Sigmoid colon (tissue), 7 donors: ENCODE measurements around the gene UQCRH. TPM values are rescaled to one million over a fixed set of nuclear protein-coding genes. Genes with fewer than 3 reads are reported as not detected.
A peak's percentile ranks its signal among the peaks of the same experiment; 100 is the strongest.
"Not testable (repeated sequence)": the region's sequence is repeated elsewhere in the genome, so short reads cannot be mapped to it uniquely, and the experiment has no call there.

Source experiments
- DNase-seq: peaks from one replicate; pipeline ENCODE4 v3.0.0-alpha.2; 2019
- H3K27ac ChIP-seq, 4 donors: fragments of 200-600 bp; sonication (generic); one replicate each; pipeline ENCODE4 v1.5.1; 2016 to 2019; ENCODE audit warnings: mild to moderate bottlenecking in 1 of 4
- H3K27me3 ChIP-seq, 3 donors: fragments of 200-600 bp; sonication (generic); one replicate each; pipeline ENCODE4 v1.5.1; 2019; ENCODE audit warnings: mild to moderate bottlenecking in 1 of 3
- H3K36me3 ChIP-seq, 4 donors: fragments of 200-600 bp; sonication (generic); one replicate each; pipeline ENCODE4 v1.5.1; 2016 to 2019
- H3K4me1 ChIP-seq, 4 donors: fragments of 200-600 bp; sonication (generic); one replicate each; pipeline ENCODE4 v1.5.1; 2017 to 2019
- H3K4me3 ChIP-seq, 4 donors: fragments of 200-600 bp; sonication (generic); one replicate each; pipeline ENCODE4 v1.5.1; 2017 to 2019; ENCODE audit warnings: mild to moderate bottlenecking in 2 of 4, moderate library complexity in 1 of 4
- H3K9me3 ChIP-seq, 4 donors: fragments of 200-600 bp in 3 of 4; sonication (generic) in 3 of 4; one replicate each; pipeline versions ENCODE4 v1.5.1 to v1.6.1; 2013 to 2019
- EP300 ChIP-seq, 4 donors: sonication (generic); formaldehyde crosslinking; IDR thresholded peaks; one replicate each; pipeline ENCODE4 v1.6.1; 2017; ENCODE audit warnings: antibody characterized with exemption in 4 of 4
- POLR2A ChIP-seq, 2 donors: fragments of 450-650 bp; IDR thresholded peaks; one replicate each; pipeline ENCODE4 v1.6.1; 2016; ENCODE audit warnings: antibody characterized with exemption in 2 of 2, mild to moderate bottlenecking in 2 of 2, moderate library complexity in 2 of 2
- POLR2AphosphoS5 ChIP-seq, 4 donors: sonication (generic); formaldehyde crosslinking; IDR thresholded peaks; one replicate each; pipeline ENCODE4 v1.6.1; 2017; ENCODE audit warnings: antibody characterized with exemption in 4 of 4
- WGBS, 2 donors: extraction: QIAGEN DNeasy Blood & Tissue Kit; methylation state at CpG; one replicate each; pipeline ENCODE4 v1.1.7; 2013; 5-methylcytosine and 5-hydroxymethylcytosine counted together
- intact Hi-C: fragments of 100-400 bp; cut with DNase I; formaldehyde crosslinking; loops from one replicate; pipeline ENCODE4 v1.15.1; 2023
- polyA plus RNA-seq, 3 donors: library from polyadenylated mRNA; stranded (reverse); fragments of 200-250 nt; gene quantifications; one replicate each; pipeline ENCODE4 v1.2.3, GENCODE V29; 2013
- total RNA-seq, 4 donors: library from RNA; depleted of rRNA; stranded (reverse); fragments of >200 nt; gene quantifications; one replicate each; pipeline ENCODE4 v1.1.0, GENCODE V29; 2016
- TF ChIP-seq, protein P1 (sequence below), 4 experiments: fragments of 450-650 bp in 3 of 4; fragments of 200-600 bp in 1 of 4; IDR thresholded peaks; one replicate each; pipeline ENCODE4 v1.5.1; 2016 to 2019; ENCODE audit warnings: antibody characterized with exemption in 4 of 4, mild to moderate bottlenecking in 3 of 4, moderate library complexity in 2 of 4
- donor health status: healthy with polysubstance abuse.
- donor health status: Bipolar disorder and iron deficiency.
- donor health status: healthy.

Gene UQCRH
- total and polyA plus RNA-seq, 7 donors, result 414 to 1,339 (median 610) TPM

DNA sequence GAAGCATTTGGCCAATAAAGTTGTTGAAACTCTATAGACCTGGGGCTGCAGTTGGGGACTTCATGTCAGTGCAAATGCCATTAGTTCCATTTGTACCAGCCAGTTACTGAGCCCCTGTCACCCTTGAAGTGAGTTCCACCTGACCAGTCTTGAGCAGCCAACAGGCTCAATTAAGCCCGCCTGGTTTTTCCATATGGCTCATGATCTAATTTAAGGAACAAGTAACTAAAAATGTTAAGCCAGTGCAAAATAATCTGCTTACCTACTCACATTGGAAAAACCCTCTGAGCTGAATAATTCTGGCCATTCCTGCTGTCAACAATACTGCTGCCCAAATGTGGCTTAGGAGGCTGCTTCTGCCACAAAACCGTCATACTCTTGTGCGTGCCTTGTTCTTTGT, 58.7 kb downstream of the UQCRH start:
- Histone ChIP-seq H3K27ac (no peak overlapping the region), H3K36me3 (peaks cover 30 to 94% (median 44%) of the 10 kb centered on the region in 4 donors), H3K4me3 (no peak overlapping the region), H3K27me3 (no peaks in the 10 kb centered on the region), H3K4me1 (no peaks in the 10 kb centered on the region), H3K9me3 (no peaks in the 10 kb centered on the region)
- TF ChIP-seq POLR2A (IDR thresholded peaks at IDR 0.05) (no peak), EP300 (IDR thresholded peaks at IDR 0.05) (no peak), POLR2AphosphoS5 (IDR thresholded peaks at IDR 0.05) (no peak)
- TF ChIP-seq, protein P1, sequence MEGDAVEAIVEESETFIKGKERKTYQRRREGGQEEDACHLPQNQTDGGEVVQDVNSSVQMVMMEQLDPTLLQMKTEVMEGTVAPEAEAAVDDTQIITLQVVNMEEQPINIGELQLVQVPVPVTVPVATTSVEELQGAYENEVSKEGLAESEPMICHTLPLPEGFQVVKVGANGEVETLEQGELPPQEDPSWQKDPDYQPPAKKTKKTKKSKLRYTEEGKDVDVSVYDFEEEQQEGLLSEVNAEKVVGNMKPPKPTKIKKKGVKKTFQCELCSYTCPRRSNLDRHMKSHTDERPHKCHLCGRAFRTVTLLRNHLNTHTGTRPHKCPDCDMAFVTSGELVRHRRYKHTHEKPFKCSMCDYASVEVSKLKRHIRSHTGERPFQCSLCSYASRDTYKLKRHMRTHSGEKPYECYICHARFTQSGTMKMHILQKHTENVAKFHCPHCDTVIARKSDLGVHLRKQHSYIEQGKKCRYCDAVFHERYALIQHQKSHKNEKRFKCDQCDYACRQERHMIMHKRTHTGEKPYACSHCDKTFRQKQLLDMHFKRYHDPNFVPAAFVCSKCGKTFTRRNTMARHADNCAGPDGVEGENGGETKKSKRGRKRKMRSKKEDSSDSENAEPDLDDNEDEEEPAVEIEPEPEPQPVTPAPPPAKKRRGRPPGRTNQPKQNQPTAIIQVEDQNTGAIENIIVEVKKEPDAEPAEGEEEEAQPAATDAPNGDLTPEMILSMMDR (IDR thresholded peaks at IDR 0.05), result no peak
- WGBS, 2 donors, result 92% methylated on average over 3 of the region's 3 CpGs
- intact Hi-C loops, result no loop called here
- DNase-seq, result peak; percentile 5

- Histone ChIP-seq H3K27ac (no peak overlapping the region), H3K27me3 (no peaks in the 10 kb centered on the region), H3K36me3 (peaks cover 30 to 94% (median 42%) of the 10 kb centered on the region in 4 donors), H3K9me3 (no peaks in the 10 kb centered on the region), H3K4me1 (no peaks in the 10 kb centered on the region), H3K4me3 (no peak overlapping the region)
- 97 to 98% methylated on average over 5 of the region's 5 CpGs for WGBS, 2 donors
- TF ChIP-seq, protein P1 (IDR thresholded peaks at IDR 0.05), result no peak
- TF ChIP-seq POLR2A (IDR thresholded peaks at IDR 0.05) (no peak), EP300 (IDR thresholded peaks at IDR 0.05) (no peak), POLR2AphosphoS5 (IDR thresholded peaks at IDR 0.05) (no peak)
- intact Hi-C loops, result no loop called here
- peak; percentile 15 for DNase-seq
Measured at GRCh38 chr1:46363121-46363520, 59.6 kb downstream of the UQCRH start.

DNA sequence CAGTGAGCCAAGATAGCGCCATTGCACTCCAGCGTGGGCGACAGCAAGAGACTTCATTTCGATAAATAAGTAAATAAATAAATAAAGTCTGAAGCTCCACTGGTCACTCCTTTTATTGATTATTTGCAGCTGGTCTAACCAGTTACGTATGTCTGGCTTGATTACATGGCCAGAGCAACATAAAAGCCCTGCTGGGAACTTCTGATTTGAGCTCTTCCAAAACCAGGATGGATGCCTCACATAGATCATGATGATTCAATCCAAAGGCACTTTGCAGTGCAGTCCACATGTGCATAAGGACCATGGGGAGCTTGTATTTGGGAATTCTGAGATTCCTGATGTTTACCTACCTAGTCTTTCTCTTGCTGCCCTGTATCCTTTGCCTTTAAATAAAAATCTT, 61.1 kb downstream of the UQCRH start:
- TF ChIP-seq POLR2A (IDR thresholded peaks at IDR 0.05) (no peak), EP300 (IDR thresholded peaks at IDR 0.05) (no peak), POLR2AphosphoS5 (IDR thresholded peaks at IDR 0.05) (no peak)
- TF ChIP-seq, protein P1 (IDR thresholded peaks at IDR 0.05), result no peak

DNA sequence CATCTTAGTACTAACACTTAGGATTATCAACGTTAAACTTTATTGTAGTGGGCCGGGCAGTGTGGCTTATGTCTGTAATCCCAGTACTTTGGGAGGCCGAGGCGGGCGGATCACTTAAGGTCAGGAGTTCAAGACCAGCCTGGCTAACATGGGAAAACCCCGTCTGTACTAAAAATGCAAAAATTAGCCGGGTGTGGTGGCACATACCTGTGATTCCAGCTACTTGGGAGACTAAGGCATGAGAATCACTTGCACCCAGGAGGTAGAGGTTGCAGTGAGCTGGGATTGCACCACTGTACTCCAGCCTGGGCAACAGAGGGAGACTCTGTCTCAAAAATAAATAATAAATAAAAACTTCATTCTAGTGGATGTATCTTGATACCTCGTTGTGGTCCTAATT, 62.3 kb downstream of the UQCRH start:
- WGBS, 2 donors, result 90 to 92% methylated on average over 8 of the region's 8 CpGs
- H3K4me1 ChIP-seq, H3K27ac ChIP-seq, DNase-seq, H3K27me3 ChIP-seq, H3K9me3 ChIP-seq, intact Hi-C loops, H3K4me3 ChIP-seq: not testable (repeated sequence)
- peaks cover 24 to 81% (median 33%) of the 10 kb centered on the region in 4 donors for H3K36me3 ChIP-seq

More for the DNA sequence above, 61.1 kb downstream of the UQCRH start:
- Histone ChIP-seq H3K27ac (no peak overlapping the region), H3K36me3 (peaks cover 30 to 90% (median 38%) of the 10 kb centered on the region in 4 donors), H3K9me3 (no peaks in the 10 kb centered on the region), H3K4me3 (no peak overlapping the region), H3K4me1 (no peaks in the 10 kb centered on the region), H3K27me3 (no peaks in the 10 kb centered on the region)
- intact Hi-C loops, result no loop called here
- no peak for DNase-seq
- 84 to 87% methylated on average over 5 of the region's 5 CpGs for WGBS, 2 donors

Other genes starting within 250 kb of the UQCRH start
- 10 to 100 TPM in 2 of 4 donors, 1 to 10 TPM in 2; 6.2 to 11.6 (median 9.4) TPM for gene PIK3R3, start 171.1 kb upstream of the UQCRH start, total RNA-seq
- gene PIK3R3, start 171.1 kb upstream of the UQCRH start, polyA plus RNA-seq, result 1 to 10 TPM; 2.4 to 7.0 (median 3.9) TPM
- gene TSPAN1, start 128.6 kb upstream of the UQCRH start, total RNA-seq, result 1 to 10 TPM in 2 of 4 donors, under 1 TPM in 2; 0.95 to 8.9 (median 2.2) TPM
- gene TSPAN1, start 128.6 kb upstream of the UQCRH start, polyA plus RNA-seq, result 1,000 to 10,000 TPM in 1 of 3 donors, 100 to 1,000 TPM in 2; 300 to 1,233 (median 443) TPM
- gene P3R3URF, start 127.2 kb upstream of the UQCRH start, total RNA-seq, result not detected
- not detected for gene P3R3URF, start 127.2 kb upstream of the UQCRH start, polyA plus RNA-seq
- gene POMGNT1, start 105.3 kb upstream of the UQCRH start, total RNA-seq, result 10 to 100 TPM; 29.9 to 37.4 (median 33.5) TPM
- 10 to 100 TPM in 1 of 3 donors, 1 to 10 TPM in 2; 5.5 to 19.8 (median 9.0) TPM for gene POMGNT1, start 105.3 kb upstream of the UQCRH start, polyA plus RNA-seq
- 10 to 100 TPM in 1 of 4 donors, 1 to 10 TPM in 3; 3.0 to 10.8 (median 9.2) TPM for gene LURAP1, start 100.4 kb upstream of the UQCRH start, total RNA-seq
- gene LURAP1, start 100.4 kb upstream of the UQCRH start, polyA plus RNA-seq, result under 1 TPM in 2 of 3 donors, not detected in 1; 0.60 to 0.95 TPM
- not detected for gene RAD54L, start 55.9 kb upstream of the UQCRH start, total RNA-seq
- gene RAD54L, start 55.9 kb upstream of the UQCRH start, polyA plus RNA-seq, result 10 to 100 TPM in 1 of 3 donors, 1 to 10 TPM in 1, not detected in 1; 1.4 to 11.2 TPM
- 10 to 100 TPM; 55.1 to 65.2 (median 64.3) TPM for gene LRRC41, start 82 bp upstream of the UQCRH start, total RNA-seq
- gene LRRC41, start 82 bp upstream of the UQCRH start, polyA plus RNA-seq, result 10 to 100 TPM; 21.0 to 36.0 (median 28.0) TPM
- 10 to 100 TPM; 11.4 to 18.6 (median 15.0) TPM for gene NSUN4, start 37.1 kb downstream of the UQCRH start, total RNA-seq
- 10 to 100 TPM in 2 of 3 donors, 1 to 10 TPM in 1; 7.2 to 14.3 (median 10.6) TPM for gene NSUN4, start 37.1 kb downstream of the UQCRH start, polyA plus RNA-seq
- gene FAAH, start 90.6 kb downstream of the UQCRH start, total RNA-seq, result 10 to 100 TPM in 3 of 4 donors, 1 to 10 TPM in 1; 5.4 to 17.9 (median 13.5) TPM
- gene FAAH, start 90.6 kb downstream of the UQCRH start, polyA plus RNA-seq, result 10 to 100 TPM in 1 of 3 donors, 1 to 10 TPM in 2; 7.2 to 48.1 (median 7.8) TPM
- gene DMBX1, start 186.1 kb downstream of the UQCRH start, total RNA-seq, result not detected
- gene DMBX1, start 186.1 kb downstream of the UQCRH start, polyA plus RNA-seq, result not detected
- not detected for gene KNCN, start 247.9 kb downstream of the UQCRH start, total RNA-seq
- not detected for gene KNCN, start 247.9 kb downstream of the UQCRH start, polyA plus RNA-seq